ENCODE data around the gene ATP4A.

Gene ATP4A

GRCh38 chr19:35521124-35521743, 42.2 kb downstream of the ATP4A start:
- no peak overlapping the region for H3K27ac ChIP-seq
- no peak overlapping the region for H3K4me3 ChIP-seq (ENCODE audit: low read depth, low read length)
- H3K27me3 ChIP-seq (ENCODE audit: insufficient read depth, low read depth, severe bottlenecking): no peaks in the 10 kb centered on the region
- no peak for DNase-seq
- TF ChIP-seq CTCF (IDR thresholded peaks at IDR 0.05; ENCODE audit: low read depth, low read length): no peak
- H3K9me3 ChIP-seq (ENCODE audit: severe bottlenecking): no peaks in the 10 kb centered on the region
- no peaks in the 10 kb centered on the region for H3K36me3 ChIP-seq

- Histone ChIP-seq H3K4me3 (ENCODE audit: low read depth, low read length) (no peak overlapping the region), H3K27me3 (ENCODE audit: insufficient read depth, low read depth, severe bottlenecking) (no peaks in the 10 kb centered on the region), H3K9me3 (ENCODE audit: severe bottlenecking) (no peaks in the 10 kb centered on the region), H3K27ac (no peak overlapping the region), H3K36me3 (no peaks in the 10 kb centered on the region)
- DNase-seq: no peak
- TF ChIP-seq CTCF (IDR thresholded peaks at IDR 0.05; ENCODE audit: low read depth, low read length): no peak
Measured at GRCh38 chr19:35519291-35519690, 44.2 kb downstream of the ATP4A start.

GRCh38 chr19:35518313-35518712, 45.1 kb downstream of the ATP4A start:
- no peak for DNase-seq
- H3K27ac ChIP-seq: no peak overlapping the region

GRCh38 chr19:35517342-35517741, 46.1 kb downstream of the ATP4A start:
- Histone ChIP-seq H3K27ac (no peak overlapping the region), H3K36me3 (no peaks in the 10 kb centered on the region), H3K9me3 (ENCODE audit: severe bottlenecking) (no peaks in the 10 kb centered on the region), H3K27me3 (ENCODE audit: insufficient read depth, low read depth, severe bottlenecking) (no peaks in the 10 kb centered on the region), H3K4me3 (ENCODE audit: low read depth, low read length) (no peak overlapping the region)
- TF ChIP-seq CTCF (IDR thresholded peaks at IDR 0.05; ENCODE audit: low read depth, low read length): no peak
- DNase-seq: no peak

More at GRCh38 chr19:35518313-35518712, 45.1 kb downstream of the ATP4A start:
- Histone ChIP-seq H3K36me3 (no peaks in the 10 kb centered on the region), H3K4me3 (ENCODE audit: low read depth, low read length) (no peak overlapping the region), H3K27me3 (ENCODE audit: insufficient read depth, low read depth, severe bottlenecking) (no peaks in the 10 kb centered on the region), H3K9me3 (ENCODE audit: severe bottlenecking) (no peaks in the 10 kb centered on the region)
- no peak for TF ChIP-seq CTCF (IDR thresholded peaks at IDR 0.05; ENCODE audit: low read depth, low read length)

GRCh38 chr19:35516310-35516709, 47.1 kb downstream of the ATP4A start:
- no peaks in the 10 kb centered on the region for H3K36me3 ChIP-seq
- H3K9me3 ChIP-seq (ENCODE audit: severe bottlenecking): no peaks in the 10 kb centered on the region
- no peaks in the 10 kb centered on the region for H3K27me3 ChIP-seq (ENCODE audit: insufficient read depth, low read depth, severe bottlenecking)
- no peak overlapping the region for H3K4me3 ChIP-seq (ENCODE audit: low read depth, low read length)
- no peak overlapping the region for H3K27ac ChIP-seq
- TF ChIP-seq CTCF (IDR thresholded peaks at IDR 0.05; ENCODE audit: low read depth, low read length): no peak
- DNase-seq: no peak

GRCh38 chr19:35514282-35514809, 49.1 kb downstream of the ATP4A start:
- Histone ChIP-seq H3K27me3 (ENCODE audit: insufficient read depth, low read depth, severe bottlenecking) (peaks cover 10% of the 10 kb centered on the region), H3K27ac (no peak overlapping the region), H3K9me3 (ENCODE audit: severe bottlenecking) (no peaks in the 10 kb centered on the region), H3K36me3 (no peaks in the 10 kb centered on the region), H3K4me3 (ENCODE audit: low read depth, low read length) (no peak overlapping the region)
- no peak for DNase-seq
- TF ChIP-seq CTCF (IDR thresholded peaks at IDR 0.05; ENCODE audit: low read depth, low read length): no peak
